Peyer's patch (tissue), 4 donors: ENCODE data around the gene LYPD4.

Experiments used
- POLR2A ChIP-seq, 2 donors: fragments of 450-650 bp; IDR thresholded peaks; one replicate each; pipeline ENCODE4 v1.5.1; 2017; ENCODE audit warnings: antibody characterized with exemption in 2 of 2, mild to moderate bottlenecking in 2 of 2, moderate library complexity in 2 of 2
- TF ChIP-seq, protein P1 (sequence below), 6 experiments: fragments of 450-650 bp in 4 of 6; fragments of 200-600 bp in 2 of 6; sonication (generic) in 1 of 6; IDR thresholded peaks; one replicate each; pipeline ENCODE4 v1.5.1; 2017 to 2019; ENCODE audit warnings: antibody characterized with exemption in 6 of 6, mild to moderate bottlenecking in 3 of 6, moderate library complexity in 1 of 6

DNA sequence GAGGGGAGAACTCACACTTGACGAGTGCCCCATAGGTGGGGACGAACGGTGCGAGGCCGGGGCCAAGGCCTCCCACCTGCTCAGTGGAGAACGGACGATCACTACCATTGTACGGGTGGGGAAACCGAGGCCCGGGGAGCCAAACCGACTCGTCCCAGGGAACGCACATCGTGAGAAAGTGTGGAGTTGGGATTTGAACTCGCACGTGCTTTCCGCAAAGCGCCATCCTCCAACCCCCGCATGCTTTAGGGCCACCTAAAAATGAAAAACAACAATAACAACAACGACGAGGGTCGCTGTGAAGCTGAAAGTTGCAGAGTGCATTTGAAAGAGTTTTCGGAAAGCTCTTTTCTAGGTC is 39.0 kb upstream of the LYPD4 start:
- TF ChIP-seq, protein P1, sequence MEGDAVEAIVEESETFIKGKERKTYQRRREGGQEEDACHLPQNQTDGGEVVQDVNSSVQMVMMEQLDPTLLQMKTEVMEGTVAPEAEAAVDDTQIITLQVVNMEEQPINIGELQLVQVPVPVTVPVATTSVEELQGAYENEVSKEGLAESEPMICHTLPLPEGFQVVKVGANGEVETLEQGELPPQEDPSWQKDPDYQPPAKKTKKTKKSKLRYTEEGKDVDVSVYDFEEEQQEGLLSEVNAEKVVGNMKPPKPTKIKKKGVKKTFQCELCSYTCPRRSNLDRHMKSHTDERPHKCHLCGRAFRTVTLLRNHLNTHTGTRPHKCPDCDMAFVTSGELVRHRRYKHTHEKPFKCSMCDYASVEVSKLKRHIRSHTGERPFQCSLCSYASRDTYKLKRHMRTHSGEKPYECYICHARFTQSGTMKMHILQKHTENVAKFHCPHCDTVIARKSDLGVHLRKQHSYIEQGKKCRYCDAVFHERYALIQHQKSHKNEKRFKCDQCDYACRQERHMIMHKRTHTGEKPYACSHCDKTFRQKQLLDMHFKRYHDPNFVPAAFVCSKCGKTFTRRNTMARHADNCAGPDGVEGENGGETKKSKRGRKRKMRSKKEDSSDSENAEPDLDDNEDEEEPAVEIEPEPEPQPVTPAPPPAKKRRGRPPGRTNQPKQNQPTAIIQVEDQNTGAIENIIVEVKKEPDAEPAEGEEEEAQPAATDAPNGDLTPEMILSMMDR (IDR thresholded peaks at IDR 0.05) = no peak
- no peak for TF ChIP-seq POLR2A (IDR thresholded peaks at IDR 0.05)
